ENCODE results near the gene TSPO.

The TSPO gene

GRCh38 chr22:43148581-43148980 lies 2.8 kb upstream of the TSPO start:
- H3K4me1 ChIP-seq (ENCODE audit: insufficient read depth, low read length, severe bottlenecking): peaks cover 40% of the 10 kb centered on the region

GRCh38 chr22:43150731-43151206 lies 590 bp upstream of the TSPO start:
- peaks cover 39% of the 10 kb centered on the region for H3K4me1 ChIP-seq (ENCODE audit: insufficient read depth, low read length, severe bottlenecking)
- H3F3A ChIP-seq (ENCODE audit: insufficient read depth, low read length): no peaks in the 10 kb centered on the region
- H3K27ac ChIP-seq (ENCODE audit: low read depth, low read length, poor library complexity, severe bottlenecking): no peak overlapping the region
- H2AFZ ChIP-seq (ENCODE audit: low read length): no peak overlapping the region
- H3K9me3 ChIP-seq (ENCODE audit: low read length): no peaks in the 10 kb centered on the region
- H3K27me3 ChIP-seq (ENCODE audit: insufficient read depth, low read length): peaks cover 12% of the 10 kb centered on the region; the same call in 1 of the 2 replicates
- TF ChIP-seq CTCF (IDR thresholded peaks at IDR 0.05; ENCODE audit: low read length) (no peak), EZH2 (IDR thresholded peaks at IDR 0.05; ENCODE audit: borderline replicate concordance, low read length) (no peak)
- peak overlapping the region; percentile 44 for H3K4me3 ChIP-seq (ENCODE audit: low read depth, low read length, poor library complexity, severe bottlenecking)
- no peaks in the 10 kb centered on the region for H4K20me1 ChIP-seq (ENCODE audit: insufficient read depth, low read length)
- H3K4me2 ChIP-seq (ENCODE audit: low read length): peak overlapping the region; percentile 61
- H3K36me3 ChIP-seq (ENCODE audit: insufficient read depth, low read length): no peaks in the 10 kb centered on the region
- no peaks in the 10 kb centered on the region for H3K79me2 ChIP-seq (ENCODE audit: insufficient read depth, low read length)
- H3K9ac ChIP-seq (ENCODE audit: low read length): no peak overlapping the region
- no peaks in the 10 kb centered on the region for H3K9me2 ChIP-seq (ENCODE audit: low read depth, low read length)

More at GRCh38 chr22:43148581-43148980, 2.8 kb upstream of the TSPO start:
- H4K20me1 ChIP-seq (ENCODE audit: insufficient read depth, low read length): no peaks in the 10 kb centered on the region
- H3K27ac ChIP-seq (ENCODE audit: low read depth, low read length, poor library complexity, severe bottlenecking): no peak overlapping the region
- H3K4me3 ChIP-seq (ENCODE audit: low read depth, low read length, poor library complexity, severe bottlenecking): no peak overlapping the region
- H3K4me2 ChIP-seq (ENCODE audit: low read length): no peak overlapping the region
- no peaks in the 10 kb centered on the region for H3K79me2 ChIP-seq (ENCODE audit: insufficient read depth, low read length)
- no peak for TF ChIP-seq EZH2 (IDR thresholded peaks at IDR 0.05; ENCODE audit: borderline replicate concordance, low read length)
- TF ChIP-seq CTCF (IDR thresholded peaks at IDR 0.05; ENCODE audit: low read length): no peak
- no peak overlapping the region; the same call in 1 of the 2 replicates for H3K9ac ChIP-seq (ENCODE audit: low read length)
- H2AFZ ChIP-seq (ENCODE audit: low read length): no peak overlapping the region
- H3K27me3 ChIP-seq (ENCODE audit: insufficient read depth, low read length): peaks cover 12% of the 10 kb centered on the region; the same call in 1 of the 2 replicates
- no peaks in the 10 kb centered on the region for H3K36me3 ChIP-seq (ENCODE audit: insufficient read depth, low read length)
- H3K9me2 ChIP-seq (ENCODE audit: low read depth, low read length): no peaks in the 10 kb centered on the region
- no peaks in the 10 kb centered on the region for H3F3A ChIP-seq (ENCODE audit: insufficient read depth, low read length)
- no peaks in the 10 kb centered on the region for H3K9me3 ChIP-seq (ENCODE audit: low read length)

- Histone ChIP-seq H3K27me3 (ENCODE audit: insufficient read depth, low read length) (peaks cover 17% of the 10 kb centered on the region; the same call in 1 of the 2 replicates), H3K9ac (ENCODE audit: low read length) (no peak overlapping the region), H4K20me1 (ENCODE audit: insufficient read depth, low read length) (no peaks in the 10 kb centered on the region), H3K9me2 (ENCODE audit: low read depth, low read length) (no peaks in the 10 kb centered on the region), H3K4me2 (ENCODE audit: low read length) (peak overlapping the region; percentile 61), H3K9me3 (ENCODE audit: low read length) (no peaks in the 10 kb centered on the region), H2AFZ (ENCODE audit: low read length) (no peak overlapping the region), H3K79me2 (ENCODE audit: insufficient read depth, low read length) (no peaks in the 10 kb centered on the region), H3K27ac (ENCODE audit: low read depth, low read length, poor library complexity, severe bottlenecking) (no peak overlapping the region), H3K4me1 (ENCODE audit: insufficient read depth, low read length, severe bottlenecking) (peaks cover 38% of the 10 kb centered on the region), H3F3A (ENCODE audit: insufficient read depth, low read length) (no peaks in the 10 kb centered on the region), H3K36me3 (ENCODE audit: insufficient read depth, low read length) (no peaks in the 10 kb centered on the region), H3K4me3 (ENCODE audit: low read depth, low read length, poor library complexity, severe bottlenecking) (peak overlapping the region; percentile 44)
- no peak for TF ChIP-seq CTCF (IDR thresholded peaks at IDR 0.05; ENCODE audit: low read length)
- no peak for TF ChIP-seq EZH2 (IDR thresholded peaks at IDR 0.05; ENCODE audit: borderline replicate concordance, low read length)
Measured at GRCh38 chr22:43152003-43152356, 621 bp downstream of the TSPO start.

Data from OCI-LY1 (cell line).